OCI-LY7 (cell line): ENCODE measurements around the gene EDNRA. TPM values are rescaled to one million over a fixed set of nuclear protein-coding genes. Genes with fewer than 3 reads are reported as not detected.

Experiments used
- BruUV-seq: library from RNA; stranded (reverse); fragments of 400-500 nt; replicated peaks from 2 replicates; lab custom pipeline; 2021; lab: Mats Ljungman, UMichigan
- CTCF ChIA-PET: fragments of 300-600 bp; sonication (Branson Sonifier 250); formaldehyde crosslinking; loops from one replicate; lab custom pipeline; 2022; ENCODE audit warnings: antibody characterized with exemption; ENCODE audit not compliant: unreplicated experiment; lab: Charles Lee
- POLR2A ChIA-PET: fragments of 300-600 bp; sonication (Branson Sonifier 250); formaldehyde crosslinking; loops from one replicate; lab custom pipeline; 2022; ENCODE audit warnings: antibody characterized with exemption; lab: Charles Lee
- DNase-seq: peaks from one replicate; pipeline ENCODE4 v3.0.0-alpha.2; 2015; ENCODE audit warnings: low spot score
- H2AFZ ChIP-seq: fragments of 200-600 bp; sonication (generic), shearing (Covaris generic); 2 replicates; pipeline ENCODE4 v1.6.1; 2014; ENCODE audit warnings: mild to moderate bottlenecking, antibody characterized with exemption, low read length, moderate library complexity
- H3K27ac ChIP-seq: fragments of 200-600 bp; sonication (generic); 2 replicates; pipeline ENCODE4 v1.5.1; 2014; ENCODE audit warnings: mixed run types, low read depth, mild to moderate bottlenecking, moderate library complexity, low read length, inconsistent platforms; ENCODE audit not compliant: poor library complexity, severe bottlenecking
- H3K36me3 ChIP-seq: fragments of 200-600 bp; sonication (generic); 2 replicates; pipeline ENCODE4 v1.6.1; 2014; ENCODE audit warnings: mild to moderate bottlenecking, antibody characterized with exemption, low read length, moderate library complexity, mixed read lengths; ENCODE audit not compliant: insufficient read depth
- H3K4me1 ChIP-seq: fragments of 200-600 bp; sonication (generic); 2 replicates; pipeline ENCODE4 v1.5.1; 2014; ENCODE audit warnings: mild to moderate bottlenecking, low read length; ENCODE audit not compliant: insufficient read depth, poor library complexity, severe bottlenecking
- H3K4me2 ChIP-seq: fragments of 200-600 bp; sonication (generic); 2 replicates; pipeline ENCODE4 v1.6.1; 2014; ENCODE audit warnings: mild to moderate bottlenecking, low read length
- H3K4me3 ChIP-seq: fragments of 200-600 bp; sonication (generic); 2 replicates; pipeline ENCODE4 v1.5.1; 2014; ENCODE audit warnings: mild to moderate bottlenecking, low read depth, low read length; ENCODE audit not compliant: poor library complexity, severe bottlenecking
- H3K79me2 ChIP-seq: fragments of 200-600 bp; sonication (generic); 2 replicates; pipeline ENCODE4 v1.6.1; 2016; ENCODE audit warnings: low read depth, mild to moderate bottlenecking, low read length, moderate library complexity, mixed read lengths; ENCODE audit not compliant: insufficient read depth
- H3K9me2 ChIP-seq: fragments of 200-600 bp; sonication (generic); 2 replicates; pipeline ENCODE4 v1.6.1; 2016; ENCODE audit warnings: mild to moderate bottlenecking, low read length, mixed read lengths; ENCODE audit not compliant: insufficient read depth
- H3K9me3 ChIP-seq: fragments of 200-600 bp; sonication (generic); 2 replicates; pipeline ENCODE4 v1.6.1; 2014; ENCODE audit warnings: mild to moderate bottlenecking, mixed run types, low read length, mixed read lengths
- H4K20me1 ChIP-seq: fragments of 200-600 bp; sonication (generic); 2 replicates; pipeline ENCODE4 v1.6.1; 2014; ENCODE audit warnings: mild to moderate bottlenecking, antibody characterized with exemption, low read length, moderate library complexity, mixed read lengths; ENCODE audit not compliant: insufficient read depth
- CTCF ChIP-seq: fragments of 200-600 bp; sonication (generic); conservative IDR thresholded peaks from 2 replicates; pipeline ENCODE4 v1.5.1; 2014; ENCODE audit warnings: mild to moderate bottlenecking, antibody characterized with exemption, low read length, moderate library complexity, mixed read lengths
- EZH2phosphoT487 ChIP-seq: fragments of 200-600 bp; sonication (generic); IDR thresholded peaks from 2 replicates; pipeline ENCODE4 v1.6.1; 2018; ENCODE audit warnings: low read depth, borderline replicate concordance, mild to moderate bottlenecking, mixed run types, antibody characterized with exemption, low read length, moderate library complexity, mixed read lengths
- intact Hi-C: fragments of 100-400 bp; cut with micrococcal nuclease; formaldehyde crosslinking; loops from one replicate; pipeline ENCODE4 v1.10.0; 2022; ENCODE audit not compliant: unreplicated experiment
- total RNA-seq, 2 experiments: library from RNA; depleted of rRNA in 1 of 2; stranded (reverse); fragments of >200 nt in 1 of 2; shearing (Covaris generic) in 1 of 2; gene quantifications; 2 replicates each; pipeline ENCODE4 v1.2.3, GENCODE V29; 2014 to 2022

Gene EDNRA
- total RNA-seq, 2 experiments from 2014 or later, result not detected

GRCh38 chr4:147532896-147533295 lies 52.0 kb downstream of the EDNRA start:
- ChIA-PET CTCF (no interaction called here), POLR2A (interaction anchor here (0.6 kb wide), 1 partner anchor 397 kb away, joined by 4 read pairs; no protein-coding TSS in a partner anchor)
- DNase-seq, result no peak
- Histone ChIP-seq H3K36me3 (no peaks in the 10 kb centered on the region), H3K27ac (no peak overlapping the region), H3K9me2 (no peaks in the 10 kb centered on the region), H3K4me3 (no peak overlapping the region), H3K4me1 (no peaks in the 10 kb centered on the region), H3K4me2 (no peak overlapping the region), H4K20me1 (no peaks in the 10 kb centered on the region), H3K79me2 (no peaks in the 10 kb centered on the region), H2AFZ (no peak overlapping the region), H3K9me3 (no peaks in the 10 kb centered on the region)
- TF ChIP-seq CTCF, result no peak
- no peak for TF ChIP-seq EZH2phosphoT487
- BruUV-seq, result no TSS peak
- intact Hi-C loops, result no loop called here

GRCh38 chr4:147533331-147533730 lies 52.4 kb downstream of the EDNRA start:
- TF ChIP-seq EZH2phosphoT487 (no peak), CTCF (no peak)

GRCh38 chr4:147535124-147535523 lies 54.2 kb downstream of the EDNRA start:
- Histone ChIP-seq H4K20me1 (no peaks in the 10 kb centered on the region), H3K4me2 (no peak overlapping the region), H3K36me3 (no peaks in the 10 kb centered on the region), H3K27ac (no peak overlapping the region), H3K79me2 (no peaks in the 10 kb centered on the region), H3K9me2 (no peaks in the 10 kb centered on the region), H2AFZ (no peak overlapping the region), H3K4me3 (no peak overlapping the region), H3K4me1 (no peaks in the 10 kb centered on the region), H3K9me3 (no peaks in the 10 kb centered on the region)
- ChIA-PET POLR2A (interaction anchor here (0.5 kb wide), 1 partner anchor 397 kb away, joined by 4 read pairs; no protein-coding TSS in a partner anchor), CTCF (no interaction called here)
- BruUV-seq, result no TSS peak
- intact Hi-C loops, result no loop called here
- TF ChIP-seq CTCF, result no peak
- TF ChIP-seq EZH2phosphoT487, result no peak
- no peak for DNase-seq

More at GRCh38 chr4:147533331-147533730, 52.4 kb downstream of the EDNRA start:
- no peaks in the 10 kb centered on the region for H3K9me2 ChIP-seq
- ChIA-PET POLR2A (interaction anchor here (0.6 kb wide), 1 partner anchor 397 kb away, joined by 4 read pairs; no protein-coding TSS in a partner anchor), CTCF (no interaction called here)
- no peaks in the 10 kb centered on the region for H3K79me2 ChIP-seq
- H3K9me3 ChIP-seq, result no peaks in the 10 kb centered on the region
- H3K36me3 ChIP-seq, result no peaks in the 10 kb centered on the region
- no peak overlapping the region for H3K27ac ChIP-seq
- no peak for DNase-seq
- H3K4me3 ChIP-seq, result no peak overlapping the region
- H3K4me2 ChIP-seq, result no peak overlapping the region
- no TSS peak for BruUV-seq
- no peaks in the 10 kb centered on the region for H3K4me1 ChIP-seq
- no peaks in the 10 kb centered on the region for H4K20me1 ChIP-seq
- intact Hi-C loops, result no loop called here
- no peak overlapping the region for H2AFZ ChIP-seq
